ENCODE results near the gene WIZ. TPM values are rescaled to one million over a fixed set of nuclear protein-coding genes. Genes with fewer than 3 reads are reported as not detected.

WIZ gene
- total RNA-seq, 2 donors from 2014 or later: 13.4 to 14.8 TPM

DNA sequence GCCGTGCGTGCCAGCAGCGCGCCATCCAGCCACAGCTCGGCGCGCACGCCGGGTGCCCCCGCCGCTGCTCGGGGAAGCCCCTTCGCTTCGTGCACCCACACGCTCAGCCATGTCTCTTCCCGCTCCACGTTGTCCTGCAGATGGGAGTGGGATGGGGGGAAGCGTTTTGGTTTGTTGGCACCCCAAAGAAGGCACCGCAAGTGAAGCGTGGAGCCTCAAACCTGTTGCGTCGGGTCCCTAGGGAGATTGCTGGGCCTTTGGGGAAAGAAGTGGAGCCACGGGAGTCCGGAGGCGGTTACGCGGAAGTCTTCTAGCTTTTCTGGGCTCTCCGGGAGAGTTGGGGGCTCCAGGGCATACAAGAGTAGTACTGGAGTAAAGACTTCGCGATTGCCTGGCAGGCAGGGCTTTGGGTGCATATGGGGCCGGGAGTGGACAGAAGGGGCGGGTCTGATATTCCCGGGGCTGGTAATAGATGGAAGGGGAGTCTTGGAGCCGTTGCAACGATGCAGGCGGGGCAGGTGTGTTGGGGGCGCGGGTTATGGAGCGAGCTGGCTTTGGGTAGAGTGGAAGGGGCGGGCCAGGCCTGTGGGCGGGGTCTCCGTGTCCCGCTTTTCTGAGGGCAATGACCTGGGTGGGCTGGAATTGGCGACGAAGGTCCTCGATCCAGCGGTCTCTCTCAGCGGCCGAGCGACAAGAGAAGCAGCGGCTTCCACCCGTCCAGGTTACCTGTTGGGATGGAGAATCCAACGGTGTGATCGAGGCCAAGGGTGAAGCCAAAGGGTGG, 8.1 kb upstream of the WIZ start:
- peaks cover 13 to 27% of the 10 kb centered on the region in 2 donors for H3K36me3 Mint-ChIP-seq (ENCODE audit: insufficient read depth in 2 of 2)
- H3K27me3 Mint-ChIP-seq (ENCODE audit: low read depth): no peaks in the 10 kb centered on the region
- ATAC-seq (replicated peaks in 1 of 2) (no peak), DNase-seq (no peak)
- H3K4me3 Mint-ChIP-seq: no peak overlapping the region
- no peak overlapping the region for H3K27ac Mint-ChIP-seq
- no peaks in the 10 kb centered on the region for H3K9me3 Mint-ChIP-seq
- peaks cover 19% of the 10 kb centered on the region for H3K4me1 Mint-ChIP-seq (ENCODE audit: low read depth)

- peak in 1 of 2 donors; percentile 31 for ATAC-seq (replicated peaks in 1 of 2)
- Mint-ChIP-seq H3K36me3 (ENCODE audit: insufficient read depth in 2 of 2) (peaks cover 13 to 29% of the 10 kb centered on the region in 2 donors), H3K4me3 (no peak overlapping the region), H3K9me3 (no peaks in the 10 kb centered on the region), H3K27ac (no peak overlapping the region), H3K4me1 (ENCODE audit: low read depth) (peaks cover 12% of the 10 kb centered on the region), H3K27me3 (ENCODE audit: low read depth) (no peaks in the 10 kb centered on the region)
- peak in 1 of 2 donors; percentile 14 for DNase-seq
Observed at GRCh38 chr19:15456871-15457700, 7.3 kb upstream of the WIZ start.

DNA sequence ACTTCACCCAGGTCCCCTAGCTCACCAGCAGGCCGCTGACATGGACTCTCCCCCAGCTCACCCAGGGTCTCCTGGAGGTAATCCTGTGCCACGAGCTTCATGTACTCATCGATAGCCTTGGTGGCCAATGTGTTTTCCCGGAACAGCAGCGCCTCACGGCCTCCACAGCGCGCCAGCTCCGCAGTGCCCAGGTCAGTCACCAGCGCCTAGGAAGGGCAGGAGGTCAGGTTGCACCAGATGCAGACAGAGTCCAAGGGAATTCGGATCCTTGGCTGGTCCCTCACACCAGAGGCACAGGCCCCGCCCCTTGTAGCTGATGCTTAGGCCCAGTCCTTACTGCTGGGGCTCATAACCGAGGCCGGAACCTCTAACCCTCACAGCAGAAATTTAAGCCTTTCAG, 6.7 kb upstream of the WIZ start:
- ATAC-seq (replicated peaks in 1 of 2) (no peak), DNase-seq (no peak)
- Mint-ChIP-seq H3K27ac (no peak overlapping the region), H3K4me3 (no peak overlapping the region), H3K9me3 (no peaks in the 10 kb centered on the region), H3K4me1 (ENCODE audit: low read depth) (peaks cover 6% of the 10 kb centered on the region), H3K27me3 (ENCODE audit: low read depth) (no peaks in the 10 kb centered on the region), H3K36me3 (ENCODE audit: insufficient read depth in 2 of 2) (peaks cover 13 to 27% of the 10 kb centered on the region in 2 donors)

GRCh38 chr19:15455996-15456395, 6.2 kb upstream of the WIZ start:
- H3K9me3 Mint-ChIP-seq: no peaks in the 10 kb centered on the region
- peaks cover 13 to 31% of the 10 kb centered on the region in 2 donors for H3K36me3 Mint-ChIP-seq (ENCODE audit: insufficient read depth in 2 of 2)
- no peaks in the 10 kb centered on the region for H3K27me3 Mint-ChIP-seq (ENCODE audit: low read depth)
- DNase-seq: no peak
- no peak overlapping the region for H3K27ac Mint-ChIP-seq
- ATAC-seq (replicated peaks in 1 of 2): no peak
- no peak overlapping the region for H3K4me3 Mint-ChIP-seq
- peaks cover 9% of the 10 kb centered on the region for H3K4me1 Mint-ChIP-seq (ENCODE audit: low read depth)

DNA sequence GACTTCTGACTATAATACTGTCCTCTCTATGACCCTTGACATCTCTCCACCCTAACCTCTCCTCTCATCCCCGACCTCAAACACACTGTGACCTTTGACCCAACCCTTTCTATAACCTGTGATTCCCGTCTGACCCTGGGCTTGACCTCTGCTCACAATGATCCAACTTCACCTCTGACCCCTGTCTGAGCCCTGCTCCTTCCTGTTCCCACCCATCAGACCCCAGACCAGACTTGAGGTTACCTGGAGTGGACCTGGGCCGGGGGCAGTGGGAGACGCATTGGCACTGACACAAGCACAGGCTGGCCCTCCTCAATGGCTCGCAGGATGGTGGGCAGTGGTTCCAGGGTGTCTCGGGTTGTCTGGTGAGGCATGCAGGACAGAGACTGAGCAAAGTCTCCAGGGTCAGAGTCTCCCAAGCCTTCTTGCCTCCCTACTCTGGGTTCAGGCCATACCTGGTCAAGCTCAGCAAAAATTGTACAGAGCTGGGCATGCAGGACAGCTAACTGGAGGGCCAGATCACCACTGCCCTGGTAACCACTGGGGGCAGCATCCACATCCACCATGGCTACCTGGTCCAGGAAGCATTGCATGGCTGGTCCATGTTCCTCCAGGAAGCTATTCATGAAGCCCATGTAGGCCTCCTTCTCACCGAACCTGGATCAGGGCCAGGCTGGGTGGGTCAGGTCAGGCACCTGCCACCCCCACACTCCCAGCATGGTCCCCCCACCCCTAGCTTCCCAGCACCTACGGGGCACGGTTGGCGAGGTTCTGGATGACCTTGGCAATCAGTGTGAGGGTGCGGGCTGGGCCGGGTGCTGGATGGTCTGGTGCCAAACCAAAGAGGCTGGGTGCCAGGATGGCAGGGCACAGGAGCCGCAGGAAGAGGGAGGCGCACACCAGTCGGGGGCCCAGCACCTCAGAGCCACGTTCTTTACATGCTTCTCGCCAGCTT, 4.4 kb upstream of the WIZ start:
- Mint-ChIP-seq H3K27ac (peak overlapping the region; percentile 71), H3K36me3 (ENCODE audit: insufficient read depth in 2 of 2) (peaks cover 14 to 26% of the 10 kb centered on the region in 2 donors), H3K4me3 (no peak overlapping the region), H3K4me1 (ENCODE audit: low read depth) (peaks cover 14% of the 10 kb centered on the region), H3K9me3 (peaks cover 0 to 3% of the 10 kb centered on the region in 2 donors), H3K27me3 (ENCODE audit: low read depth) (no peaks in the 10 kb centered on the region)
- ATAC-seq (replicated peaks in 1 of 2) (no peak), DNase-seq (no peak)

- H3K9me3 Mint-ChIP-seq: peaks cover 0 to 3% of the 10 kb centered on the region in 2 donors
- H3K27me3 Mint-ChIP-seq (ENCODE audit: low read depth): no peaks in the 10 kb centered on the region
- peaks cover 14% of the 10 kb centered on the region for H3K4me1 Mint-ChIP-seq (ENCODE audit: low read depth)
- H3K36me3 Mint-ChIP-seq (ENCODE audit: insufficient read depth in 2 of 2): peaks cover 13 to 25% of the 10 kb centered on the region in 2 donors
- H3K4me3 Mint-ChIP-seq: no peak overlapping the region
- ATAC-seq (replicated peaks in 1 of 2) (no peak), DNase-seq (no peak)
- H3K27ac Mint-ChIP-seq: no peak overlapping the region
Observed at GRCh38 chr19:15453091-15453578, 3.4 kb upstream of the WIZ start.

GRCh38 chr19:15452111-15453047, 2.6 kb upstream of the WIZ start:
- Mint-ChIP-seq H3K27ac (no peak overlapping the region), H3K9me3 (peaks cover 0 to 3% of the 10 kb centered on the region in 2 donors), H3K27me3 (ENCODE audit: low read depth) (no peaks in the 10 kb centered on the region), H3K4me1 (ENCODE audit: low read depth) (peaks cover 14% of the 10 kb centered on the region), H3K36me3 (ENCODE audit: insufficient read depth in 2 of 2) (peaks cover 13 to 20% of the 10 kb centered on the region in 2 donors), H3K4me3 (no peak overlapping the region)
- ATAC-seq (replicated peaks in 1 of 2) (no peak), DNase-seq (peak in 1 of 2 donors; percentile 18)

DNA sequence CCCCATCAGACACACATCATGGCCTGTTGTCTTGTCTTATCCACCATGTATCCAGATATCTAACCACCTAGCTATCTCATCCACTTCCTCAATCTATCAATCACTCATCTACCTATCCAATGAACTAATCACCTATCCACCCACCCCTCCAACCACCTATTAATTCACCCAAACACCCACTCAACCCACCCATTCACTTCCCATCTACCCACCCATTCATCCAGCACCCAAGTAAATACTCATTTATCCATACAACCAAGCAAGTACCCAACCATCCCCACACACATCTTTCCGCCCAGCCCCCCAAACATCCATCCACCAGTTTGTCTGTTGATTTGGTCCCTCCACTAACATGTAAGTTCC, 753 bp upstream of the WIZ start:
- Mint-ChIP-seq H3K27me3 (ENCODE audit: low read depth) (no peaks in the 10 kb centered on the region), H3K27ac (peak overlapping the region; percentile 8), H3K4me1 (ENCODE audit: low read depth) (peaks cover 14% of the 10 kb centered on the region), H3K36me3 (ENCODE audit: insufficient read depth in 2 of 2) (peaks cover 13 to 17% of the 10 kb centered on the region in 2 donors), H3K9me3 (peaks cover 0 to 3% of the 10 kb centered on the region in 2 donors), H3K4me3 (peak overlapping the region; percentile 63 to 66)
- ATAC-seq (replicated peaks in 1 of 2) (no peak), DNase-seq (no peak)

DNA sequence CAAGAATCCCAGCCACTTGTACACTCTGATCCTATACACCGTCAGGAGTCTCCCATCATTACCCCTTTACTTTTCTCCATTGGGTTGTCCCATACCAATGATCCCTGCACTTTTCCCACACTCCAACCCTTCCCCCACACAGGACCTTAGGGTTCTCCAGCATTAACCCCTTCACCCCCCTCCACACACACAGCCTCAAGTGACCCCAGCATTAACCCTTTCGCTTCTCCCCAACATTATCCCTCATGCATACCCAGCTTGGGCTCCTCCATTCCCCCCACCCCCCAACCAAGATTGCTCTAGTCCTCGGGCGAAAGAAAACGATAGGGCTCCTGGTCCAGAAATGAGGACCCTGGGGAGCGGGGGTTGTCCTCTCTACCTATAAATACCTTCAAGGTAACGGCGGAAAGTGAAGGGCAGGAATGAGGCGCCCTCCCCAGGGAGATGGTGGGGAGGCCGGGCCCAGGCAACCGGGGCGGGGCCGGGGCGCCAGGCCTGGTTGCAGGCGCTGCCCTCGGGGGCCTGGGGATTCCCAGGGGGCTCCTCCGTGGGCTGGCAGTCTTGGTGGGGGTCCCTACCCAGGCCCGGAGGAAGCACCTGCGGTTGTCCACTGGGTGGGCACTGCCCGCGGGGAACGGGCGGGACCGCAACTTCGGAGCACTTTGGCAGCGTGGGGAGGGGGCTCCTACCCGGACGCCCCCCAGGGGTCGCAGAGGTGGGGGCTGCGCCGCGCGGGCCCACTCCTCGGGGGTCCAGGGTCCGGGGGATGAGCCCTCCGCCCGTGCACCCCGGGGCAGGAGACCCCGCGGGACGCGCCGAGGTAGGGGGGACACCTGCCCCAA, 757 bp downstream of the WIZ start:
- H3K27me3 Mint-ChIP-seq (ENCODE audit: low read depth): no peaks in the 10 kb centered on the region
- H3K4me3 Mint-ChIP-seq: peak overlapping the region; percentile 48 to 60
- peaks cover 9 to 10% of the 10 kb centered on the region in 2 donors for H3K36me3 Mint-ChIP-seq (ENCODE audit: insufficient read depth in 2 of 2)
- peaks cover 14% of the 10 kb centered on the region for H3K4me1 Mint-ChIP-seq (ENCODE audit: low read depth)
- H3K9me3 Mint-ChIP-seq: peaks cover 0 to 3% of the 10 kb centered on the region in 2 donors
- peak overlapping the region; percentile 25 for H3K27ac Mint-ChIP-seq
- ATAC-seq (replicated peaks in 1 of 2): no peak
- DNase-seq: no peak

DNA sequence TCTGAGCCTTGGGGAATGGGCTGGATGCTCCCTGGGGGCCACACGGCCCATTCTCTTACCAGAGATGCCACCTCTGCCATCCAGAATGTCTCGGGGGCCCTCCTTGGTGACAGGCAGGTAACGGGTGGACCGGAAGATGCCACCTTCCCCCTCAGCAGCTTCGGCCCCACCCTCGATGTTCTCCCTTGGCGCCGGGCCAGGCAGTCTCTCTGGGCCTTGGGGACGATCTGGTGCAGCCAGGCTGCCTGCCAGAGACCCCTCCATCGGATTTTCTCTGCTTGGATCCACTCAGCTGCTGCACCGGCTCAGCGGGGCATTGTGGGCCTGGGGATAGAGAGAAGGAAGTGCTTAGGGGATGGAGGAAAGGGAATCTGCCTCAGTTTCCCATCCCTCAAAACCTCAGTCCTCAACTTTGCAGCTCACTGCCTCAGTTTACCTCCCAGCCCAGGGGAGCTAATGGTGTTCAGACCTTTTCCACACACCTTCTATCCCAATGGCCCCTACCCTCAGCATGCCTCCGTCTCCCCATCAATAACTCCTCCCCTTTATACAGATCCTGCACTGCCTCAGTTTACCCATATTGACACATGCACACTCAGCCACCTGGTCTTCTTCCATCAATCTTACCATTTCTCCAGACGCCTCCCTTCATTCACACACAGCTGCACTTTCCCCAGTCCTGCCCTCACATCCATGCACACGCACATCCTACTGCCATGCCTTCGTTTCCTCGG, 1.5 kb downstream of the WIZ start:
- H3K4me3 Mint-ChIP-seq: peak overlapping the region; percentile 48 to 60
- peak overlapping the region; percentile 25 for H3K27ac Mint-ChIP-seq
- DNase-seq: no peak
- H3K36me3 Mint-ChIP-seq (ENCODE audit: insufficient read depth in 2 of 2): peaks cover 5 to 7% of the 10 kb centered on the region in 2 donors
- H3K9me3 Mint-ChIP-seq: peaks cover 0 to 3% of the 10 kb centered on the region in 2 donors
- H3K27me3 Mint-ChIP-seq (ENCODE audit: low read depth): no peaks in the 10 kb centered on the region
- no peak for ATAC-seq (replicated peaks in 1 of 2)
- peaks cover 14% of the 10 kb centered on the region for H3K4me1 Mint-ChIP-seq (ENCODE audit: low read depth)

Measured in activated T-cell treated with anti-CD3 and anti-CD28 coated beads, Interleukin-2, amount 50 U/mL, for 72 hours (primary cell).